IPS-20b (cell line): Measurements from ENCODE around the gene CFAP69.
A peak's percentile ranks its signal among the peaks of the same experiment; 100 is the strongest.

Source experiments
- H3K27ac ChIP-seq: one replicate; pipeline ENCODE4 v1.5.1; 2013; ENCODE audit warnings: low read length
- H3K27me3 ChIP-seq: 2 replicates; pipeline ENCODE4 v1.6.1; 2013; ENCODE audit warnings: mild to moderate bottlenecking, low read length, inconsistent platforms; ENCODE audit not compliant: insufficient read depth
- H3K36me3 ChIP-seq: 2 replicates; pipeline ENCODE4 v1.6.1; 2013; ENCODE audit warnings: low read depth, mild to moderate bottlenecking, inconsistent platforms, low read length, moderate library complexity; ENCODE audit not compliant: insufficient read depth
- H3K4me1 ChIP-seq: 2 replicates; pipeline ENCODE4 v1.6.1; 2013; ENCODE audit warnings: mild to moderate bottlenecking, control low read depth, inconsistent platforms, low read length, moderate library complexity; ENCODE audit not compliant: insufficient read depth
- H3K4me3 ChIP-seq: 2 replicates; pipeline ENCODE4 v1.5.1; 2013; ENCODE audit warnings: mild to moderate bottlenecking, low read length, inconsistent platforms
- H3K9ac ChIP-seq: 2 replicates; pipeline ENCODE4 v1.6.1; 2013; ENCODE audit warnings: low read depth, mild to moderate bottlenecking, inconsistent platforms, low read length, moderate library complexity
- H3K9me3 ChIP-seq: 2 replicates; pipeline ENCODE4 v1.6.1; 2013; ENCODE audit warnings: mild to moderate bottlenecking, low read depth, low read length, inconsistent platforms; ENCODE audit not compliant: insufficient read depth

The CFAP69 gene

GRCh38 chr7:90244909-90245851, at the start of gene CFAP69:
Gene CFAP69, plus strand, starts transcription at chr7:90245174. Its CDS starts 251 bp downstream, at chr7:90245425.
- H3K27me3 ChIP-seq, result peaks cover 32% of the 10 kb centered on the region
- peak within 1 kb of the TSS; percentile 75 for H3K4me3 ChIP-seq
- no peak within 1 kb of the TSS for H3K27ac ChIP-seq
- no peaks in the 10 kb centered on the region for H3K36me3 ChIP-seq
- H3K9me3 ChIP-seq, result no peaks in the 10 kb centered on the region
- H3K9ac ChIP-seq, result peak within 1 kb of the TSS; percentile 57; the same call in 1 of the 2 replicates
- H3K4me1 ChIP-seq, result no peaks in the 10 kb centered on the region

- Histone ChIP-seq H3K9ac (no peak overlapping the region), H3K36me3 (no peaks in the 10 kb centered on the region), H3K27me3 (no peaks in the 10 kb centered on the region), H3K9me3 (no peaks in the 10 kb centered on the region), H3K4me1 (no peaks in the 10 kb centered on the region), H3K4me3 (no peak overlapping the region), H3K27ac (no peak overlapping the region)
Measured at GRCh38 chr7:90201500-90202195, 43.3 kb upstream of the CFAP69 start.

GRCh38 chr7:90207956-90208355, 37.0 kb upstream of the CFAP69 start:
- Histone ChIP-seq H3K9me3 (no peaks in the 10 kb centered on the region), H3K4me1 (peaks cover 10% of the 10 kb centered on the region; the same call in 1 of the 2 replicates), H3K9ac (no peak overlapping the region), H3K27me3 (peaks cover 11% of the 10 kb centered on the region; the same call in 1 of the 2 replicates), H3K27ac (no peak overlapping the region), H3K36me3 (no peaks in the 10 kb centered on the region), H3K4me3 (no peak overlapping the region)

GRCh38 chr7:90209776-90210175, 35.2 kb upstream of the CFAP69 start:
- no peaks in the 10 kb centered on the region for H3K36me3 ChIP-seq
- H3K9ac ChIP-seq, result no peak overlapping the region
- no peak overlapping the region for H3K4me3 ChIP-seq
- peaks cover 11% of the 10 kb centered on the region; the same call in 1 of the 2 replicates for H3K27me3 ChIP-seq
- H3K27ac ChIP-seq, result no peak overlapping the region
- H3K4me1 ChIP-seq, result peaks cover 23% of the 10 kb centered on the region
- H3K9me3 ChIP-seq, result no peaks in the 10 kb centered on the region

- Histone ChIP-seq H3K27ac (no peak overlapping the region), H3K36me3 (no peaks in the 10 kb centered on the region), H3K9ac (peak overlapping the region; percentile 79; the same call in 1 of the 2 replicates), H3K4me3 (peak overlapping the region; percentile 89), H3K4me1 (peaks cover 23% of the 10 kb centered on the region), H3K27me3 (peaks cover 11% of the 10 kb centered on the region; the same call in 1 of the 2 replicates), H3K9me3 (no peaks in the 10 kb centered on the region)
Measured at GRCh38 chr7:90210475-90210874, 34.5 kb upstream of the CFAP69 start.

GRCh38 chr7:90210981-90211380, 34.0 kb upstream of the CFAP69 start:
- Histone ChIP-seq H3K9ac (peak overlapping the region; percentile 79; the same call in 1 of the 2 replicates), H3K4me1 (peaks cover 24% of the 10 kb centered on the region), H3K27me3 (peaks cover 11% of the 10 kb centered on the region; the same call in 1 of the 2 replicates), H3K4me3 (peak overlapping the region; percentile 89), H3K27ac (no peak overlapping the region), H3K9me3 (no peaks in the 10 kb centered on the region), H3K36me3 (no peaks in the 10 kb centered on the region)

GRCh38 chr7:90211391-90212148, 33.4 kb upstream of the CFAP69 start, which contains the start of gene STEAP2:
Gene STEAP2, plus strand, starts transcription at chr7:90211740. Its CDS starts 13,343 bp downstream, at chr7:90225083.
- H3K4me3 ChIP-seq, result peak within 1 kb of the TSS; percentile 89
- peaks cover 11% of the 10 kb centered on the region; the same call in 1 of the 2 replicates for H3K27me3 ChIP-seq
- H3K9me3 ChIP-seq, result no peaks in the 10 kb centered on the region
- H3K27ac ChIP-seq, result no peak within 1 kb of the TSS
- peaks cover 30% of the 10 kb centered on the region for H3K4me1 ChIP-seq
- H3K36me3 ChIP-seq, result no peaks in the 10 kb centered on the region
- peak within 1 kb of the TSS; percentile 79; the same call in 1 of the 2 replicates for H3K9ac ChIP-seq

GRCh38 chr7:90212149-90212495, 32.9 kb upstream of the CFAP69 start:
- Histone ChIP-seq H3K27me3 (peaks cover 11% of the 10 kb centered on the region; the same call in 1 of the 2 replicates), H3K4me3 (peak overlapping the region; percentile 89), H3K9ac (peak overlapping the region; percentile 73; the same call in 1 of the 2 replicates)

GRCh38 chr7:90213521-90213920, 31.5 kb upstream of the CFAP69 start:
- H3K9ac ChIP-seq, result peak overlapping the region; percentile 67; the same call in 1 of the 2 replicates
- H3K9me3 ChIP-seq, result no peaks in the 10 kb centered on the region
- peak overlapping the region; percentile 89 for H3K4me3 ChIP-seq
- H3K27ac ChIP-seq, result no peak overlapping the region
- H3K27me3 ChIP-seq, result peaks cover 11% of the 10 kb centered on the region; the same call in 1 of the 2 replicates
- H3K4me1 ChIP-seq, result peaks cover 35% of the 10 kb centered on the region
- H3K36me3 ChIP-seq, result no peaks in the 10 kb centered on the region

More at GRCh38 chr7:90212149-90212495, 32.9 kb upstream of the CFAP69 start:
- H3K27ac ChIP-seq, result no peak overlapping the region
- no peaks in the 10 kb centered on the region for H3K36me3 ChIP-seq
- peaks cover 35% of the 10 kb centered on the region for H3K4me1 ChIP-seq
- no peaks in the 10 kb centered on the region for H3K9me3 ChIP-seq

- Histone ChIP-seq H3K36me3 (no peaks in the 10 kb centered on the region), H3K4me3 (no peak overlapping the region), H3K27ac (no peak overlapping the region), H3K4me1 (peaks cover 27% of the 10 kb centered on the region), H3K27me3 (no peaks in the 10 kb centered on the region), H3K9ac (no peak overlapping the region), H3K9me3 (no peaks in the 10 kb centered on the region)
Measured at GRCh38 chr7:90216080-90216674, 28.8 kb upstream of the CFAP69 start.
